Uterus (tissue), 2 donors: ENCODE results near the gene HAX1.

ENCODE experiments used
- POLR2A ChIP-seq, 2 donors: fragments of 450-650 bp; IDR thresholded peaks; one replicate each; pipeline ENCODE4 v1.6.1; 2016; ENCODE audit warnings: antibody characterized with exemption in 2 of 2, mild to moderate bottlenecking in 1 of 2, moderate library complexity in 1 of 2
- TF ChIP-seq, protein P1 (sequence below), 4 experiments: fragments of 200-600 bp in 2 of 4; fragments of 450-650 bp in 2 of 4; sonication (generic) in 2 of 4; IDR thresholded peaks; one replicate each; pipeline ENCODE4 v1.5.1; 2016 to 2019; ENCODE audit warnings: antibody characterized with exemption in 4 of 4, mild to moderate bottlenecking in 2 of 4, moderate library complexity in 1 of 4

DNA sequence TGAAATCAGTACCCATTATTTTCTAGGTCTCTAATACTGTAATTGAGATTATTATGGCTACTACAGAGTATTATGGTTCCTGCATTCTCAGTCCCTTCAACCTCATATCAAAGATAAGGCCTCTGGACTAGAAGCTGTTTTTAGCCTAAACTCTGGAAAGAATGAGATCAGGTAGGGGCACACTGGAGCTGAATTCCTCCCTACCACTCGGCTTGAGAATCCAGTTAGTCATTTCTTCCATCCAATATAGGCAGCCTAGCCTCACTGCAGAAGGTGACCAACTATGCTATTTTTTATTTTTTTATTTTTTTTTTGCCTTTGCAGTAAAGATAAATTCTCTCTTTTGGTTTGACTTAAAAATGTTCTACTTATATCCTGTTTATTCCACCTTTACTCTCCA, 8.0 kb upstream of the HAX1 start:
- TF ChIP-seq, protein P1, sequence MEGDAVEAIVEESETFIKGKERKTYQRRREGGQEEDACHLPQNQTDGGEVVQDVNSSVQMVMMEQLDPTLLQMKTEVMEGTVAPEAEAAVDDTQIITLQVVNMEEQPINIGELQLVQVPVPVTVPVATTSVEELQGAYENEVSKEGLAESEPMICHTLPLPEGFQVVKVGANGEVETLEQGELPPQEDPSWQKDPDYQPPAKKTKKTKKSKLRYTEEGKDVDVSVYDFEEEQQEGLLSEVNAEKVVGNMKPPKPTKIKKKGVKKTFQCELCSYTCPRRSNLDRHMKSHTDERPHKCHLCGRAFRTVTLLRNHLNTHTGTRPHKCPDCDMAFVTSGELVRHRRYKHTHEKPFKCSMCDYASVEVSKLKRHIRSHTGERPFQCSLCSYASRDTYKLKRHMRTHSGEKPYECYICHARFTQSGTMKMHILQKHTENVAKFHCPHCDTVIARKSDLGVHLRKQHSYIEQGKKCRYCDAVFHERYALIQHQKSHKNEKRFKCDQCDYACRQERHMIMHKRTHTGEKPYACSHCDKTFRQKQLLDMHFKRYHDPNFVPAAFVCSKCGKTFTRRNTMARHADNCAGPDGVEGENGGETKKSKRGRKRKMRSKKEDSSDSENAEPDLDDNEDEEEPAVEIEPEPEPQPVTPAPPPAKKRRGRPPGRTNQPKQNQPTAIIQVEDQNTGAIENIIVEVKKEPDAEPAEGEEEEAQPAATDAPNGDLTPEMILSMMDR (IDR thresholded peaks at IDR 0.05): no peak
- TF ChIP-seq POLR2A (IDR thresholded peaks at IDR 0.05): no peak
